Epithelial cell of proximal tubule (primary cell): ENCODE results near the gene USP34. TPM values are rescaled to one million over a fixed set of nuclear protein-coding genes. Genes with fewer than 3 reads are reported as not detected.
"Not testable (repeated sequence)": the region's sequence is repeated elsewhere in the genome, so short reads cannot be mapped to it uniquely, and the experiment has no call there.

Source experiments
- DNase-seq: peaks from one replicate; pipeline ENCODE4 v3.0.0-alpha.2; 2011; ENCODE audit warnings: low read depth
- H3K4me3 ChIP-seq: 2 replicates; pipeline ENCODE4 v1.5.1; 2011; ENCODE audit warnings: low read depth, mild to moderate bottlenecking, low read length
- total RNA-seq: library from RNA; depleted of rRNA; stranded (reverse); fragments of >200 nt; gene quantifications from 2 replicates; pipeline ENCODE4 v1.2.3, GENCODE V29; 2015
- TF ChIP-seq, protein P1 (sequence below): conservative IDR thresholded peaks from 2 replicates; pipeline ENCODE4 v1.5.1; 2012; ENCODE audit warnings: low read depth, mild to moderate bottlenecking, low read length

Gene USP34
- total RNA-seq, 1 donor from 2014 or later = 54.1 TPM

DNA sequence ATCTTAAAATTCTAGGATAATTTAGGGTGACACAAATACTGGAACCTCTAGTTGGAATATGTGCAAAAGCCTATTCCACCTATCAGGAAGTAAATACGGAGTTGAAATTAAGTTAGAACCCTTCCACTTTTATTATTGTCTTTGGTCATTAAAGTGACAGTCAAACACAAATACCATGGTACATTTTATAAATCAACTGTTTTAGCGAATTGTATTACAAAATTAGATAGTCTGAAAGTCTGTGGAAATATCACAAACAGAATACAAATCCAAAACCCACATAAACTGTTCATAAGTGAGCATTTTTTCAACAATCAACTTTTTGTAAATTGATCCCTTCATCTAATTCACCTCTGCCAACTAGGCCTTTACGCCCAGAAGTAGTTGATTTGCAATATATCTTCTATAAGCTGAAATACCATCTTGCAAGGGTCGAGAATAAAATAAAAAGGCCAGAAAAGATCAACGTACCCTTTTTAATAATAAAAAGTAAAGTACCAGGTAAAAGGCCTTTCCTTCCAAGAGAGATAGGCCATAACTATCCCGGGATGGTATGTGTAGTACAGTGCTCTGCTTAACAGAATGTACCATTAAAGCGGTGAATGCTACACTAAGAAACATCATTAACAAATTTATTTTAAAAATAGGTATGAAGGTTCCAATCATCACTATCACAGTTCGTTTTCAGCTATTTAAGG, 1.3 kb downstream of the USP34 start:
- H3K4me3 ChIP-seq = peak overlapping the region; percentile 97
- no peak for DNase-seq
- TF ChIP-seq, protein P1, sequence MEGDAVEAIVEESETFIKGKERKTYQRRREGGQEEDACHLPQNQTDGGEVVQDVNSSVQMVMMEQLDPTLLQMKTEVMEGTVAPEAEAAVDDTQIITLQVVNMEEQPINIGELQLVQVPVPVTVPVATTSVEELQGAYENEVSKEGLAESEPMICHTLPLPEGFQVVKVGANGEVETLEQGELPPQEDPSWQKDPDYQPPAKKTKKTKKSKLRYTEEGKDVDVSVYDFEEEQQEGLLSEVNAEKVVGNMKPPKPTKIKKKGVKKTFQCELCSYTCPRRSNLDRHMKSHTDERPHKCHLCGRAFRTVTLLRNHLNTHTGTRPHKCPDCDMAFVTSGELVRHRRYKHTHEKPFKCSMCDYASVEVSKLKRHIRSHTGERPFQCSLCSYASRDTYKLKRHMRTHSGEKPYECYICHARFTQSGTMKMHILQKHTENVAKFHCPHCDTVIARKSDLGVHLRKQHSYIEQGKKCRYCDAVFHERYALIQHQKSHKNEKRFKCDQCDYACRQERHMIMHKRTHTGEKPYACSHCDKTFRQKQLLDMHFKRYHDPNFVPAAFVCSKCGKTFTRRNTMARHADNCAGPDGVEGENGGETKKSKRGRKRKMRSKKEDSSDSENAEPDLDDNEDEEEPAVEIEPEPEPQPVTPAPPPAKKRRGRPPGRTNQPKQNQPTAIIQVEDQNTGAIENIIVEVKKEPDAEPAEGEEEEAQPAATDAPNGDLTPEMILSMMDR = no peak

DNA sequence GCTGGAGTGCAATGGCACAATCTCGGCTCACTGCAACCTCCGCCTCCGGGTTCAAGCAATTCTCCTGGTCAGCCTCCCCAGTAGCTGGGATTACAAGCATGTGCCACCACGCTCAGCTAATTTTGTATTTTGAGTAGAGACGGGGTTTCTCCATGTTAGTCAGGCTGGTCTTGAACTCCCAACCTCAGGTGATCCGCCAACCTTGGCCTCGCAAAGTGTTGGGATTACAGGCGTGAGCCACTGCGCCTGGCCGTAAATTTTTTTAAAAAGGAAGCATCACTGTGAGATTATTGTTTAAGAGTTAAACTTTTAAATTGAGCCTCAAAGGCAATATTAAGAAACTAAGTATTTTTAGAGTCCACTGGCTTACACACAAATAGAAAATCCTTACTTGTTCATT, 2.7 kb downstream of the USP34 start:
- not testable (repeated sequence) for DNase-seq, H3K4me3 ChIP-seq

DNA sequence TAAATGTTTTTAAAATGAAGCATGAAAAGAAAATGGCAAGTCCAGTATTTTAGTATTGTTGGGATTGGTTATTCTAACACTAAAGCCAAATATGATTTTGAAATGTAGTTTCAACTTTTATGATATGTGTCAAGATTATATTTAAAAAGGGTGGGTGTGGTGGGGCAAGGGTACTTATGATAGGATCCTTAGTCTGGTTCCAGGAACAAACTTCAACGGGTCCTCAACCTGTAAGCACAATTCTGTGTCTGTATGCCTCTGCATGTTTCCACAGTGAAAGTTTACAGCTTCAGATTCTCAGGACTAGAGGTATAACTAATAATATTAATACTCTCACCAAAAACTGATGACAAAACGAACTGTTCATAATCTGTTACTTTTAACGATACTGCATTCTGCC, 5.8 kb downstream of the USP34 start:
- no peak for DNase-seq
- H3K4me3 ChIP-seq = no peak overlapping the region
- TF ChIP-seq, protein P1 = no peak

DNA sequence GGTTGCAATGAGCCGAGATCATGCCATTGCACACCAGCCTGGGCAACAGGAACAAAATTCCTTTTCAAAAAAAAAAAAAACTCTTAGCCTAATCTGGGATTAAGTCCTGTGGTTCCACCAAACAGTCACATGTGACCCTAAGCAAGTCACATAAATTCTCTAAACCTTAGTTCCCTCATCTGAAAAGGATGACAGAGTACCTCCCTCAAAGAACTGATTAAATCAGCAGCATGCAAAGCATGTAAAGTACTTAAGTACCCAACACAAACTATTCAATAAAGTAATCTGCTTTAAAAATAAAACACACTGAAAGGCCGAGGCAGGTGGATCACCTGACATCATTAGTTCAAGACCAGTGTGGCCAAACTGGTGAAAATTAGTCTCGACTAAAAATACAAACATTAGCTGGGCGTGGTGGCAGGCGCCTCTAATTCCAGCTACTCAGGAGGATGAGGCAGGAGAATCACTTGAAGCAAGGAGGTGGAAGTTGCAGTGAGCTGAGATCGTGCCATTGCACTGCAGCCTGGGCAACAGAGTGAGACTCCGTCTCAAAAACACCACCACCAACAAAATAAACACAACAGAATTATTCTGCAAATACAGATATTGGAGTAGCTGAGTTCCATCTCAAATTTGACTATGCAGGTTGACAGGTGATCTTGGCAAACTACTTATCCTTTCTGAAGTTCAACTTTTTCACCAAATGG, 7.0 kb downstream of the USP34 start:
- TF ChIP-seq, protein P1 = no peak
- H3K4me3 ChIP-seq = no peak overlapping the region
- no peak for DNase-seq

DNA sequence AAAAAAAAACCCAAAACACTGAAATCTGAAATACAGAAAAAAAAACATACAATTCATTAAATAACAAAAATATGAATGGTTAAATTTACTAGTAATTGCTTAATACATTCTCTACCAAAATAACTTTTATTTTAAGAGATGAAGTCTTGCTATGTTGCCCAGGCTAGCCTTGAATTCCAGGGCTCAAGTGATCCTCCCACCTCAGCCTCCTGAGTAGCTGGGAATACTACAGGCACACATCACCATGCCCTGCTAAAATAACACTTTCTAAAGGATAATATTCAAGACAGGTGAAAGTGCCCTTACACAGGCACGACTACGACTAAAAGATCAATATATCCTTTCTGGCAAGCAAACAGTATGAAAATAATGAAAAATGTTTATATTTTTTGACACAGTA, 9.5 kb downstream of the USP34 start:
- no peak overlapping the region for H3K4me3 ChIP-seq
- TF ChIP-seq, protein P1 = no peak
- DNase-seq = no peak

DNA sequence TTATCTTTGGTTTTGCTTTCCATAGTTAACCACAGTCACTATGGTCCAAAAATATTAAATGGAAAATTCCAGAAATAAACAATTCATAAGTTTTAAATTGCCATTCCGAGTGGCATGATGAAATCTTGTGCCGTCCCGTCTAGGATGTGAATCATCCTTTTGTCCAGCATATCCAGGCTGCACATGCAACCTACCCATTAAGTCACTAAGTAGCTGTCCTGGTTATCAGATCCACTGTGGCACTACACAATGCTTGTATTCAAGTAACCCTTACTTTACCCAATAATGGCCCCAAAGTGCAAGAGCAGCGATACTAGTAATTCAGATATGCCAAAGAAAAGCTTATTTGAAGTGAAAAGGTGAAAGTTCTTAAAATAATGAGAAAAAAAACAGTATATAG, 10.7 kb downstream of the USP34 start:
- DNase-seq = peak; percentile 64
- no peak overlapping the region for H3K4me3 ChIP-seq
- TF ChIP-seq, protein P1 = no peak

DNA sequence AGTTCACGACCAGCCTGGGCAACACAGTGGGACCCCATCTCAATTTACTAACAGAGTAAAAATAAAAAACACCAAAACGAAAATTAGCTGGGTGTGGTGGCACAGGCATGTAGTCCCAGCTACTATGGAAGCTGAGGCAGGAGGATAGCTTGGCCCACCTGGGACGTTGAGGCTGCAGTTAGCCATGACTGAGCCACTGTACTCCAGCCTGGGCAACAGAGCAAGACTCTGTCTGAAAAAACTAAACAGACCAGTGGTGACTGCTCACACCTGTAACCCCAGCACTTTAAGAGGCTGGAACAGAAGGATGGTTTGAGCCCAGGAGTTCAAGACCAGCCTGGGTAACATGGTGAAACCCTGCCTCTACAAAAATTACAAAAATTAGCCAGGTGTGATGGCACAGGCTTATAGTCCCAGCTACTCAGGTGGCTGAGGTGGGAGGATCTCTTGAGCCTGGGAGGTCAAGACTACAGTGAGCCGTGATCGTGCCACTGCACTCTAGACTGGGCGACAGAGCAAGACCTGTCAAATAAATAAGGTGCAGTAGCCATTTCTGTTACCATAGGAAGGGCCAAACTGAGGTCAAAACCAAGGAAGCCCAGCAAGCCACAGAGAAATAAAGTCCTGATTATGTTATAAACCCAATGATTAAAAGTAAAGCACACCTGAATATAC, 14.0 kb downstream of the USP34 start:
- TF ChIP-seq, protein P1 = no peak
- DNase-seq = no peak
- H3K4me3 ChIP-seq = no peak overlapping the region
